Hepatocyte (in vitro differentiated cells): ENCODE data around the gene CALML6.

Experiments used
- CTCF ChIP-seq: fragments of 200-600 bp; sonication (generic); IDR thresholded peaks from 2 replicates; pipeline ENCODE4 v1.5.1; 2016; ENCODE audit warnings: antibody characterized with exemption, mild to moderate bottlenecking; ENCODE audit not compliant: poor library complexity
- EZH2 ChIP-seq: fragments of 200-600 bp; sonication (generic); IDR thresholded peaks from 2 replicates; pipeline ENCODE4 v1.6.1; 2016; ENCODE audit warnings: antibody characterized with exemption, mild to moderate bottlenecking, borderline replicate concordance
- EZH2phosphoT487 ChIP-seq: fragments of 200-600 bp; sonication (generic); IDR thresholded peaks from one replicate; pipeline ENCODE4 v1.6.1; 2018; ENCODE audit warnings: antibody characterized with exemption, mild to moderate bottlenecking, low read depth, moderate library complexity; ENCODE audit not compliant: unreplicated experiment, severe bottlenecking

DNA sequence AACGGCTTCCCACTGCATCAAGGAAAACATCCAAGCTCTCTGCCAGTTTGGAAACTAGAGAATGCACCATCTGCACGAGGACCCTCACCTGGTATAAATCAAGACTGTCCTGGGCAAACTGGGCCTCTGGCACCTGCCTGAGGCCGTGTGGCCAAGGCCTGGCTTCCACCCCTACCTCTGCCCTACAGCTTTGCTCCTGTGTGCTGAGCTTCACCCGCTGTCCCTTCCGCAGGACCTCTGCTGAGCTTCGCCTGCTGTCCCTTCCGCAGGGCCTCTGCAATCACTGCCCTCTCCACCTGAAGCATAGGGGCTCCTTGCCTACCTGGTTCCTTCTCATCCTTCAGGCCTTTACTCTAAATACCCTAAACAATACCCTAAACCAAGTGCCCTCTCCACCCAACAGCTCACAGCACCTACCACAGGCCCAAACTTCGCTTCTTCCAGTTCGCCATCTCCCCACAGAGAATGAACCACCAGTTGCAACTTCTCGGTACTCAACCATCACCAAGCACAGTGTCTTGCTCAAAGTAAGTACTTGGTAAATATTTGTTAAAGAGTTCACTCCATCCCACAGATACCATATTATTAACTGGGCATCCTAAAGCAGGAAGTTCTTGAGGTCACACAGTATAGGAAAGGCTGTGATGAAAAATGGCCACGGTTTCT is 42.6 kb upstream of the CALML6 start:
- TF ChIP-seq CTCF (no peak), EZH2phosphoT487 (no peak), EZH2 (no peak)
